ENCODE results near the gene SMARCAL1.

SMARCAL1 gene

GRCh38 chr2:216475767-216476166 lies 63.5 kb downstream of the SMARCAL1 start:
- DNase-seq (ENCODE audit: low read depth in 2 of 2) = no peak

- no peak for DNase-seq (ENCODE audit: low read depth in 2 of 2)
Measured at GRCh38 chr2:216477283-216478035, 65.2 kb downstream of the SMARCAL1 start.

GRCh38 chr2:216478151-216478550 lies 65.9 kb downstream of the SMARCAL1 start:
- DNase-seq (ENCODE audit: low read depth in 2 of 2) = no peak

- no peak for DNase-seq (ENCODE audit: low read depth in 2 of 2)
Measured at GRCh38 chr2:216478791-216479190, 66.5 kb downstream of the SMARCAL1 start.

- DNase-seq (ENCODE audit: low read depth in 2 of 2) = no peak
Measured at GRCh38 chr2:216480221-216480620, 67.9 kb downstream of the SMARCAL1 start.

GRCh38 chr2:216482640-216483039 lies 70.4 kb downstream of the SMARCAL1 start:
- DNase-seq (ENCODE audit: low read depth in 2 of 2) = no peak

- DNase-seq (ENCODE audit: low read depth in 2 of 2) = no peak
Measured at GRCh38 chr2:216485237-216485636, 73.0 kb downstream of the SMARCAL1 start.

- DNase-seq (ENCODE audit: low read depth in 2 of 2) = no peak
Measured at GRCh38 chr2:216485745-216486144, 73.5 kb downstream of the SMARCAL1 start.

- DNase-seq (ENCODE audit: low read depth in 2 of 2) = no peak
Measured at GRCh38 chr2:216486271-216486670, 74.0 kb downstream of the SMARCAL1 start.

GRCh38 chr2:216486708-216487107 lies 74.4 kb downstream of the SMARCAL1 start:
- DNase-seq (ENCODE audit: low read depth in 2 of 2) = no peak

GRCh38 chr2:216490061-216490460 lies 77.8 kb downstream of the SMARCAL1 start:
- DNase-seq (ENCODE audit: low read depth in 2 of 2) = no peak

- DNase-seq (ENCODE audit: low read depth in 2 of 2) = no peak
Measured at GRCh38 chr2:216491793-216492596, 79.7 kb downstream of the SMARCAL1 start.

- DNase-seq (ENCODE audit: low read depth in 2 of 2) = no peak
Measured at GRCh38 chr2:216492597-216493333, 80.5 kb downstream of the SMARCAL1 start.

- DNase-seq (ENCODE audit: low read depth in 2 of 2) = no peak
Measured at GRCh38 chr2:216493334-216493685, 81.0 kb downstream of the SMARCAL1 start.

- DNase-seq (ENCODE audit: low read depth in 2 of 2) = no peak
Measured at GRCh38 chr2:216495656-216496055, 83.4 kb downstream of the SMARCAL1 start.

- no peak for DNase-seq (ENCODE audit: low read depth in 2 of 2)
Measured at GRCh38 chr2:216497382-216498069, 85.2 kb downstream of the SMARCAL1 start.

- DNase-seq (ENCODE audit: low read depth in 2 of 2) = no peak
Measured at GRCh38 chr2:216498070-216498378, 85.7 kb downstream of the SMARCAL1 start.

- peak; percentile 84 to 86 for DNase-seq (ENCODE audit: low read depth in 2 of 2)
Measured at GRCh38 chr2:216498379-216499352, 86.4 kb downstream of the SMARCAL1 start, which contains the start of gene RPL37A. TSS of gene RPL37A (plus strand) at chr2:216498844. CDS start at chr2:216498875, 31 bp downstream.

- no peak for DNase-seq (ENCODE audit: low read depth in 2 of 2)
Measured at GRCh38 chr2:216499641-216500218, 87.4 kb downstream of the SMARCAL1 start.

- DNase-seq (ENCODE audit: low read depth in 2 of 2) = no peak
Measured at GRCh38 chr2:216500572-216500971, 88.3 kb downstream of the SMARCAL1 start.
